ENCODE results near the gene NFAM1. TPM values are rescaled to one million over a fixed set of nuclear protein-coding genes. Genes with fewer than 3 reads are reported as not detected.
A peak's percentile ranks its signal among the peaks of the same experiment; 100 is the strongest.

The NFAM1 gene
- total and polyA plus RNA-seq, 9 donors = 0.36 to 3.5 (median 0.91) TPM

DNA sequence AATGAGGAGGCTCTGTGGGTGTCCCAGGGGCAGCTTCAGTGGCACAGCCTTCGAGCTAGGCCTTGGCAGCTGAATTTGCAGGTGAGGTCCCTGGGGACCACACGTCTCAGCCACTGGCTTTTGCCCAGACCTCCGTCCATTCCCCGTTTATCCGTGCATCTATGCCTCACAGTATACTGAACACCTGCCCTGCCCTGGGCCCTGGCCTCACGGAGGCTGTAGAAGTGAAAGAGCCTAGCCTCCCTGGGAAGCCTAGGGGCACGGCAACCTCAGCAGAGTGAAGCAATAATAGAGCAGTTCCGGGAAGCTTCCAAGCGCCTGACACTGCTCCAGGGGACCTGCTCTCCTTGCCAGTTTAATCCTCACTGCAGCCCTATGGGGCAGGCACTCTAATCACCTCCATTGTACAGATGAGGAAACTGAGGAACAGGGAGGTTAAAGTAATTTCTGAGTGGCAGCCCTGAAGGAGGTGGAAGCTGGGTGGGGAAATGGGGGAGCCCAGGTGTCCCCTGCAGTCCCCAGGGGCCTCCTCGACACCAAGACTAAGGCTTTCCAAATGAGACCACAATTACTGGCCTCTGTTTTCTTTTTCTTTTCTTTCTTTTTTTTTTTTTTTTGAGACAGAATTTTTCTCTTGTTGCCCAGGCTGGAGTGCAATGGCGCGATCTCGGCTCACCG lies 2.7 kb upstream of the NFAM1 start:
- no peak overlapping the region for H3K27ac ChIP-seq
- TF ChIP-seq POLR2A (IDR thresholded peaks at IDR 0.05) (no peak), EP300 (IDR thresholded peaks at IDR 0.05) (no peak)
- TF ChIP-seq, protein P1, sequence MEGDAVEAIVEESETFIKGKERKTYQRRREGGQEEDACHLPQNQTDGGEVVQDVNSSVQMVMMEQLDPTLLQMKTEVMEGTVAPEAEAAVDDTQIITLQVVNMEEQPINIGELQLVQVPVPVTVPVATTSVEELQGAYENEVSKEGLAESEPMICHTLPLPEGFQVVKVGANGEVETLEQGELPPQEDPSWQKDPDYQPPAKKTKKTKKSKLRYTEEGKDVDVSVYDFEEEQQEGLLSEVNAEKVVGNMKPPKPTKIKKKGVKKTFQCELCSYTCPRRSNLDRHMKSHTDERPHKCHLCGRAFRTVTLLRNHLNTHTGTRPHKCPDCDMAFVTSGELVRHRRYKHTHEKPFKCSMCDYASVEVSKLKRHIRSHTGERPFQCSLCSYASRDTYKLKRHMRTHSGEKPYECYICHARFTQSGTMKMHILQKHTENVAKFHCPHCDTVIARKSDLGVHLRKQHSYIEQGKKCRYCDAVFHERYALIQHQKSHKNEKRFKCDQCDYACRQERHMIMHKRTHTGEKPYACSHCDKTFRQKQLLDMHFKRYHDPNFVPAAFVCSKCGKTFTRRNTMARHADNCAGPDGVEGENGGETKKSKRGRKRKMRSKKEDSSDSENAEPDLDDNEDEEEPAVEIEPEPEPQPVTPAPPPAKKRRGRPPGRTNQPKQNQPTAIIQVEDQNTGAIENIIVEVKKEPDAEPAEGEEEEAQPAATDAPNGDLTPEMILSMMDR (IDR thresholded peaks at IDR 0.05) = no peak
- 72 to 81% (median 79%) methylated on average over 14 of the region's 14 CpGs for WGBS, 3 donors
- intact Hi-C loops (cut with DNase I) = loop anchor here in 2 of 4 donors (2.0 to 5.0 kb wide), 3 partner anchors 264 to 478 kb away; partner anchors contain the start of gene NDUFA6 (in 1 of the 2)
- no peaks in the 10 kb centered on the region for H3K9me3 ChIP-seq
- H3K4me1 ChIP-seq (ENCODE audit: insufficient read depth) = peaks cover 6% of the 10 kb centered on the region
- no peaks in the 10 kb centered on the region for H3K36me3 ChIP-seq
- H3K4me3 ChIP-seq = no peak overlapping the region
- H3K27me3 ChIP-seq = no peaks in the 10 kb centered on the region
- no peak for DNase-seq

DNA sequence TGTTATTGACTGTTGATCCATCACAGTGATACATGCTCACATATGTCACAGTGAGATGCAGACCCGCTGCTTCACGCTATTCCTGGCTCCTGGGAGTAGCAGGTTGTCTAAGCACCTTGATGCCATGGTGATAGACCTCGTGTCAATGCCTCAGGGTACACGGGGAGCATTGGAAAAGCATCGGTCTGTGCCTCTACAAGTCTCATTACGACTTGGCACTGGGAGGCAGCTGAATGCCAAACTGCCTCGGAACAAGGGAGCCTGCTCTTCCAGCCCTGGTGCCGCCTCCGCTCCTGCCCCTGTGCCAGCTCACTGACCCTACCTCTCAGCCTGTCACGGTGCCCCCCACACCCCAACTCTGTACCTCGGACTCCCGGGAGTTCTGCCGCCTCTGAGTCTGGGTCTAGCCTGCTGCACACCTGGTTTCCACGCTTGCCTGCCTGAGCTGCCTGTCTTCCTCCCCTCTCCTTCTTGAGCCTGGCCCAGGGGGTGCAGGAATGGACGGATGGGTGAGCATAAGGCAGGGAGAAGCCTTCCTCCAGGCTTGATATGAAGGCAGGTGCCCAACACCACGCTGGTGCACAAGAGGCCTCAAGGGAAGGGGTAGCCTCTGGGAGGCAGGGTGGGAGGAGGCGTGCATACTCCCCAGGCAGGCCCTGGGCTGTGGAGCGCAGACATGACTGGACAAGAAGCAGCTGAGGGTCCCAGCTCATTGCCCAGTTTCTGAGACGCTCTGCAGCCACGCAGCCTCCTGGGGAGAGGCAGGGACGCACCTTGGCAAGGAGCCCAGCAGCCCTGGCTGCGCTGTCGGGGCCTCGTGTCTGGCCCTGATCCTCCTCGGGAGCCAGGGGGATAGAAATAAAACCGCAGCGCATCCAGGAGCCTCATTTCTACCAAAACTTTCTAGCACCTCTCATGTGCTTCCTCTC lies 1.8 kb upstream of the NFAM1 start:
- H3K4me3 ChIP-seq = no peak overlapping the region
- peak in 2 of 5 donors; percentile 26 to 61 for DNase-seq
- no peaks in the 10 kb centered on the region for H3K36me3 ChIP-seq
- TF ChIP-seq EP300 (IDR thresholded peaks at IDR 0.05) (no peak), POLR2A (IDR thresholded peaks at IDR 0.05) (no peak)
- TF ChIP-seq, protein P1 (IDR thresholded peaks at IDR 0.05) = no peak
- H3K27me3 ChIP-seq = no peaks in the 10 kb centered on the region
- no peak overlapping the region for H3K27ac ChIP-seq
- 52 to 53% (median 53%) methylated on average over 27 of the region's 27 CpGs for WGBS, 3 donors
- H3K9me3 ChIP-seq = no peaks in the 10 kb centered on the region
- peaks cover 6% of the 10 kb centered on the region for H3K4me1 ChIP-seq (ENCODE audit: insufficient read depth)
- intact Hi-C loops (cut with DNase I) = loop anchor here in 1 of 4 donors (2.0 kb wide), 1 partner anchor 263 kb away; no protein-coding TSS in a partner anchor

DNA sequence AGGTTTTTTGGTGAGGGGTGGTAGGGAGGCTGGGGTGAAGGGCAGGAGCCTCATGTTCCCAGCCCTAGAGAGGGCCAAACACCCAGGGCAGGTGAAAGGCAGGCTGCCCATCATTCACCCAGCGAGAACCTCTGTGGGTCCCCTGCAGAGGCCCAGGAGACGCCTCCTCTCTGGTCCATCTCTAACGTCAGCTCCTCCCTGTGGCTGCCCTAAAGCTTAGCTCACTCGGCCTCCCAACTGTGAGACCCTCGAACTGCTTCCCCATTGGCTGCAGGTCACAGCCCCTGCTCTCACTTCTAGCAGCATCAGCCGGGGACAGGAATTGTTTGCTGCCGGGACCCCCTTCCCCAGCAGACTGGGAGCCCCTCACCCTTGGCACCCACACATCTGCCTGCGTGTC lies 615 bp upstream of the NFAM1 start:
- Histone ChIP-seq H3K4me1 (ENCODE audit: insufficient read depth) (peaks cover 3% of the 10 kb centered on the region), H3K4me3 (no peak overlapping the region), H3K36me3 (no peaks in the 10 kb centered on the region), H3K9me3 (no peaks in the 10 kb centered on the region), H3K27me3 (no peaks in the 10 kb centered on the region), H3K27ac (no peak overlapping the region)
- no peak for DNase-seq
- intact Hi-C loops (cut with DNase I) = no loop called here
- TF ChIP-seq EP300 (IDR thresholded peaks at IDR 0.05) (no peak), POLR2A (IDR thresholded peaks at IDR 0.05) (no peak)
- TF ChIP-seq, protein P1 (IDR thresholded peaks at IDR 0.05) = no peak
- WGBS, 3 donors = 83 to 85% (median 84%) methylated on average over 8 of the region's 8 CpGs

DNA sequence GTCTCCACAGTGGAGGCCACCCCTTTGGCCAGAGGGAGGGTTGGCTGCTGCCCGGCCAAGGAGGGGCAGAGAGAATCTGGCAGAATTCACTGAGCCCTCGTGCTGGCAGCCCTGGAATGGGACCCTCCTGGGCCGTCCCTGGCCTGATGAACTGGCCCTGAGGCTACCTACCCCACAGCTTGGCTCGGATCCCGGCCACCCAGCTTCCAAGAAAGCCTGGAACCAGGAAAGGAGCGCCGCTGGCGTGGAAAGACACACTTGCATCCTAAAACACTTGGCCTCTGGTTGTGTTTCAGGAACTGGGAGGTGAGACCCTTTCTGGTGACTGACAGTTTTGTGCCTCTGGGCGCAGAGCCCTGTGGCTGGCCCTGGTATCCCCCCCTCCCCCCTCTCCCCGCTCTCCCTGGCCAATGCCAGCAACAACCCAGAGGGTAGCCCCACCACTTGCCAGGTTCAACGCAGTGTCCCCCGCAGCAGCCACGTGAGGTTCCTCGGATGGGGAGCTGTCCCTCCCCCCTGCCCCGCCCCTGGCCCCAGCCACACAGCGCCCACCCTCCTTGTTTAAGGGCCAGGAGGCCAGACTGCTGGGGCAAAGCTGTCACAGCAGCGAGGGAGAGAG lies 693 bp downstream of the NFAM1 start:
- H3K27ac ChIP-seq = no peak overlapping the region
- TF ChIP-seq, protein P1 (IDR thresholded peaks at IDR 0.05) = no peak
- no peaks in the 10 kb centered on the region for H3K36me3 ChIP-seq
- no peaks in the 10 kb centered on the region for H3K4me1 ChIP-seq (ENCODE audit: insufficient read depth)
- no peaks in the 10 kb centered on the region for H3K27me3 ChIP-seq
- no peaks in the 10 kb centered on the region for H3K9me3 ChIP-seq
- 29 to 40% (median 39%) methylated on average over 17 of the region's 17 CpGs for WGBS, 3 donors
- intact Hi-C loops (cut with DNase I) = no loop called here
- H3K4me3 ChIP-seq = no peak overlapping the region
- DNase-seq = no peak
